NCI-H345 treated with DMSO at 0.1 percent for 48 hours (cell line): Measurements from ENCODE around the gene PHLDA3.
"Not testable (repeated sequence)": the region's sequence is repeated elsewhere in the genome, so short reads cannot be mapped to it uniquely, and the experiment has no call there.

Experiments used
- DNase-seq: peaks from one replicate; lab custom pipeline; 2025; ENCODE audit not compliant: unreplicated experiment; lab: John Stamatoyannopoulos, UW

PHLDA3 gene

DNA sequence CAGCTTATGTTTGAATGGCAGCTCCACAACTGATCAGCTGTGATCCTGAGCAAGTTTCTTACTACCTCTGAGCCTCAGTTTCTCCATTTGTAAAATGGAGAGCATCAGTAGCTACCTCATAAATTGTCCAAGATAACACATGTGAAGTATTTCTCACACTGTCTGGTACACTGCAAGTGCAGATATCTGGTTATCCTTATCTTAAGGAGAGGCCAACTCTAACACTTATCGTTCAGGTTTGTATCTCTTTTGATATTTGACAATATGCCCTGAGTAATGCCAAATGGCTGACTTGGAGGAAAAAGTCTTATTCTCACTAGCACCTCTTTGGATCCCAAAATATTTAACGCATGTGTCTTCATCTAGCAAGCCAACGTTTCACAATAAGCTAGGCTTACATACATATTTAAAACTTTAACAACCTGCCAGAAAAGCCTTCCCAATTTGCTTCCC is 35.2 kb upstream of the PHLDA3 start:
- no peak for DNase-seq

DNA sequence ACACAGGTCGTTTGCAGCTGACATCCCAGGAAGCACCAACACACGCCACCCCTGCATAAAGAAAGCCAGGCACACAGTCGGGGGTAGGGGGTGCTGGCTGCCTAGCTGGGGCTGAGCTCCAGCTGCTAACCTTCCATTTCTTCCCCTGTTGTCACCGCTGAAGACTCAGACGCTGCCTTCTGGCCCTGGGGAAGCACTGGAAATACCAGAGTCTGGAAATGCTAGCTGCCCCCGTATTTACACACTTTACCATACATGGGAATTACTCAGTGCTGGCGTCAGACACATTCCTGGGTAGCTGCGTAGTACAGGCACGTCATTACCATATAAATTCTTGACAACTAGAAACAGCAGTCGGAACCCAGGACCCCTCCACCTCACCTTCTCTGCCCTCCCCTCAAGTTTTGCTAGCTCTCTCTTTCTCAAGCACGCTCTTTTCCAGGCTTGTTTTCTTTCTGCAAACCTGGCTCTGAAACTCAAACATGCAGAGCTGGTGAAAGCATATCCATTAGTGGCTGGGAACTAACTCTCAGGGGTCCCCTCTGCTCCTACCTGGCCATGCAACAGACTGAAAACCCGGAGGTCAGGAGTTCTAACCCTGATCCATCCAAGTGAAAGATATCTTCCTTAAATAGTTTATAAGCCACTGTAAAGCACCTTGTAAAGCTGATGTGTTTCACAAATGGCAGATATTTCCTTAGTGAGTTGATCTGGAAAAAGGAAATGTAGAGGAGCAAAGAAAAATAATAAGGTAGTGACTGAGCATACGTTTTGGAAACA is 34.6 kb upstream of the PHLDA3 start:
- no peak for DNase-seq

DNA sequence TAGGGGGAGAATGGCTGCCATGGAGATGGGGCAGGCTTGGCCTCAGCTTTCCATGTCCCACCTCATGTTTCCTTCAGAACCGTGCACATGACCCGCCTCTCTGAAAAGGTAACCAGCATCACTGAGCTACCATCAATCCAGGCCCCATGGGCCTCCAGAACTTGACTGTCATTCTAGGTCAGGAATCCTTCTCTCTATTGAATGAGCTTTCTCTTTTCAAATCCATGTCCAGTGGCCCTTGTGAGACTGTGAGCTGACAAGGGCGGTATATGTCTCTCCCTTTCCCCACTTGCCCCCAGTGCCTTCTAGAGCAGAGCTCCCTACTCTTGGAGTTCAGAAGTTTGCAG is 33.5 kb upstream of the PHLDA3 start:
- DNase-seq: no peak

DNA sequence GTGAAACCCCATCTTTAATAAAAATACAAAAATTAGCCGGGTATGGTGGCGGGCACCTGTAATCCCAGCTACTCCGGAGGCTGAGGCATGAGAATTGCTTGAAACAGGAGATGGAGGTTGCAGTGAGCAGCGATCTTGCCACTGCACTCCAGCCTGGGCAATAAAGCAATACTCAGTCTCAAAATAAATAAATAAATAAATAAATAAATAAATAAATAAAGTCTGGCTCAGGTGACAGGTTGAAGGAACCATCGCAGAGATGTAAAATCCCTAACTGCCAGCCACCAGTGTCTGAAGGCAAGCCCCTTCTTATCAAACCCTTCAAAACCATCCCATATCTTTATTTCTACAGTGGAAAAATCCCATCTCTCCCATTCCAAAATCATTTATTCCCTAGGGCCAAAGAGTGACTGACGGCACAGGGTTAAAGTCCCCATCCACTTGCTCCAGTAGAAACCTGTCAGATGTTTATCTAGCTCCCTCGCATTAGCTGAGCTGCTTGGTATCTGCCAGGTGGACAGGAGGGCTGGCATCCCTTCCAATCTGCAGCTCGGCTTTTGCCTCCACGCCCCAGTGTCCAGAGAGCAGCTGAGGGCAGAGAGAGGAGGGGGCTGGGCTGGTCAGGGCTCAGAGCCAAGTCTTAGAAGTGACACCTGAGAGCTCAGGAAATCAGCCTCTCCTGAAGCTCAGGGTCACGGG is 33.0 kb upstream of the PHLDA3 start:
- no peak for DNase-seq

DNA sequence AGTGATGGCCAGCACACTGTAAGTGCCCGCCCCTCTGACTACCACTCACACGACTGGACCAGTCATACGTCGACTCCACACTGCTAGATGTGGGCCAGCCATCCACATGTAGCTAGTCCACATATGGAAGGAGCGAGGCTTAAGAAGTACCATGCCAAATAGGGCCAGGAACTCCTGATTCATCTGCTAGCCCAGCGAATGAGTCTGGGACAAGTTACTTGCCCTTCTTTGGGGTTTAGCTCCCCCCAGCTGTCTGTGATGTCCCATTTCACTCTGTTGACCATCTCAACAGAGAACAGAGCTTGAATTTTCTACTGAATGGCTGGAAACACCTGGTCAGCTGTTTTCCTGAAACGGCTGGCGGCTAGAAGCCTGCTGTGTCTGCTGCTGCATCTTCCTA is 32.2 kb upstream of the PHLDA3 start:
- no peak for DNase-seq

DNA sequence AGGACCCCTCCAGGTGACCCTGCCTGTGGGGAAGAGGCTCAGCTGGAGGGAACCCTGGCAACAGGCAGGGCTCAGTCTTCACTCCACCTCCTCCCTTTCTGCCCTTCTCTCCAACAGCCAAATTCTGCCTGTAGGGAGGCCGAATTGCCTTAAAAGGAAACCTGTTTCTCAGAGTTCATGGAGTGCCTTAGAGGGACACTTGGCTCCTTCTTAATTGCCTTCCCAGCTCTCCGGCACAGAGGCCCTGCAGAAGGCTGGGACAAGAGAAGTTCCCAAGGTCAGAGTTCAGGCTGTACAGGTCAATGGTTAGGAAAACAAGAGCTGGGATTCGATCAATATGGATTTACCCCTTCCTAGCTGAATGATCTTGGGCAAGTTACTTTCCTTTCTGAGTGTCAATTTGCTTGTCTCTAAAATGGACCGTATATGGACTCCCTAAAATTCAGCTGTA is 31.7 kb upstream of the PHLDA3 start:
- no peak for DNase-seq

DNA sequence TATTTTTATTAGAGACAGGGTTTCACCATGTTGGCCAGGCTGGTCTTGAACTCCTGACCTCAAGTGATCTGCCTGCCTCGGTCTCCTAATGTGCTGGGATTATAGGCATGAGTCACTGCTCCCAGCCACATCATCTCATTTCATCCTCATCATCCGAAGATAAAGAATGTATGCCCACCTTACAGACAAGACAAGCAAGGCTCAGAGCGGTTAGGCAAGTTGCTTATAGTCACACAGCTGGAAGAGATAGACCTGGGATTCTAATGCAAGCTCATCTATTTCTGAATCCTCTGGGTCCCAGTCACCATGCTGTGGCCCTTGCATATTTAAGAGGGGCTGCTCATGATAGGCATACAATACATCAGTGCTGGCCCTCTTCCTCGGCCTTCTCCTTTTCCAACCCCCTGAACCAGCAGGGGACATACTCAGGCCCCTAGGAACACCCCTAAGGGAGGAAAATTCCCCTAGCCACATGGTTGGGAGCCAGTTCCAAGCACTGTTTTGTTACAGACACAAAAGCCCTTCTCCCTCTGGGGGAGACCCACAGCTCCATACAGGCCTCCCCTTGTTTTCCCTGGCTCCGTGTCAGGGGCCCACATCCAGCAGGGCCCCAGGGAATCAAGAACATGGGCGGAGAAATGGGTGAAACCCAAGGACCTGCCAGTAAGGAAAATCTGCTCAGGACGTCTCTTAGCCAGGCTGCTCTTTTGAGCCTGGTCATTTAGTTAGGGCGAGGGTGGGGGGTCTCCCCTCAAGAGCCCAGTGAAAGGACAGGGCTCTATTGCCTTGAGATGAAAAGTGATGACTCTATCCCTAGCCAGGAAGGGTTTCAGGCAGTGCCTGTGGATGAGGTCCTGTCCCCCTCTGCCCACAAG is 31.0 kb upstream of the PHLDA3 start:
- no peak for DNase-seq

DNA sequence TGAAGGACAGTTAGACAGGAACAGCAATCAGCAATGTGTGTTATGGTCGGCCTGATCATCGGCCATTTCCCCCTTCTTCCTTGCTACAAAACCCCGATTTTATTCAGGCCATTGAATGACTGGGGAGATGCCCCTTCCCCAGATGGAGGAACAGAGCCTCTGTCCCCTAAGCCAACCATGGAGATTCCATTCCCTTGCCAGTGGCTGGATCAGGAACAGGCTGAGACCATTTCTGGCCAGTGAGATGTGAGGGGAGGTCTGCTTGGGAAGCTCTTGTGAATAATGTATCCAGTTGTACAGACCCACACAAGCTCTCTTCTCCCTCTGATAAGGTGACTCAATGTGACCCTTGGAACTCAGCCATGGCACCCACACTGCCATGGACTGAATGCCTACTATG is 30.2 kb upstream of the PHLDA3 start:
- no peak for DNase-seq

DNA sequence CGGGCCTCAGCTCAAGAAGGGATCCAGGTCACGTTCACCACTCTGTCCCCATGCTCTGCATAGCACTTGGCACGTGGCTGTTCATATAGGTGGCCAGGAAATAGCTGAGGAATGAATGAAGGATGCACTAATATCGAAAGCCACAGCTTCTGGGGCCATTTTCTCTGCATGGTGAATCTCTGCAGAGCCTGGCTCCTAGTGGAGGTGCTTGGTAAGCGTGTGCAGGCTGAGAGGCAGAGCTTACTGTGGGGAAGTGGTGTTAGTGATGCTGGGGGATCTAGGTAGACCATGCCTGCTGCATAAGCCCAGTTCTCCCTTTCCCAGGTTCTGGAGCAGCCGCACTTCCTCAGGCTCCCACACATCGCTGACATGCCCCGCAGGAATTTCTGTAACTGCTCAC is 29.6 kb upstream of the PHLDA3 start:
- no peak for DNase-seq

DNA sequence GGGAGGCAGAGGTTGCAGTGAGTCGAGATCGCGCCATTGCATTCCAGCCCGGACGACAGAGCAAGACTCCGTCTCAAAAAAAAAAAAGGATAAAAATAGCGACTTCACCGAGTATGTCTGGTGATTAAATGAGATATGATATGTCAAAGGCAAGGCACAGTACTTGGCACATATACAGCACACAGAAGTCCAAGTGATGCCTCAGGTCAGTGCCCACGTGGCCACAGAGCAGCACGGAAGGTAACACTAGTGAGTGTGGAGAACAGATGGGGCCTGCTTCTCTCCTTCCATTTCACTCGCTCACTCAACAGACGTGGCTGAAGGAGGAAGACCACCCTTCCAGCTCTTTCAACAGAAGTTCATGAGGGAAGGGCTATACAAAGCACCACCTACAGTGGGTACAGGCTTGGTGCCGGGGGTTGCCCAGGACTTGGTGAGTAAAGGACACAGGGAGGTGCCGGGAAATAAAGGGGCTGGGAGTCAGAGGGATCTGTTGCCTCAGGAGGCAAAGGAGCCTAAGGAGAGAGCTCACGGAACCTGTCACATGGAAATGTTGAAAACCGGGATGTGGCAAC is 29.0 kb upstream of the PHLDA3 start:
- no peak for DNase-seq

DNA sequence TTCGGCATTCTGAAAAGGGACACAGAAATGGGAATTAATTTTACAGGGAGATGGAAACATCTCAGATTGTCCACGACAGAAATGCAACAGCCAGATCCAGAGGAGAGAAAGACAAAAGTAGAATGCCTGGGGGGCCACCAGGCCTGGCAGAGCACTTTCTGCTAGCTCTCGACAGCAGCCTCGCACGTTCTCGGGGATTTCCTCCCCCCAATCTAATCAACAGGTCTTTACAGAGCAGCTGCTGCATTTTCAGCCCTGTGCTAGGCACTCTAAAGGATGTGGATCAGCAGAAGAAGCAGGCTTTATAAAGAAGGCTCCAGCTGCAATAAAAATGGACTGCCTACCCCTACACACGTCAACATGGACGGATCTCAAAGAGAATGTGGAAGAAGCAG is 27.3 kb upstream of the PHLDA3 start:
- DNase-seq: no peak

DNA sequence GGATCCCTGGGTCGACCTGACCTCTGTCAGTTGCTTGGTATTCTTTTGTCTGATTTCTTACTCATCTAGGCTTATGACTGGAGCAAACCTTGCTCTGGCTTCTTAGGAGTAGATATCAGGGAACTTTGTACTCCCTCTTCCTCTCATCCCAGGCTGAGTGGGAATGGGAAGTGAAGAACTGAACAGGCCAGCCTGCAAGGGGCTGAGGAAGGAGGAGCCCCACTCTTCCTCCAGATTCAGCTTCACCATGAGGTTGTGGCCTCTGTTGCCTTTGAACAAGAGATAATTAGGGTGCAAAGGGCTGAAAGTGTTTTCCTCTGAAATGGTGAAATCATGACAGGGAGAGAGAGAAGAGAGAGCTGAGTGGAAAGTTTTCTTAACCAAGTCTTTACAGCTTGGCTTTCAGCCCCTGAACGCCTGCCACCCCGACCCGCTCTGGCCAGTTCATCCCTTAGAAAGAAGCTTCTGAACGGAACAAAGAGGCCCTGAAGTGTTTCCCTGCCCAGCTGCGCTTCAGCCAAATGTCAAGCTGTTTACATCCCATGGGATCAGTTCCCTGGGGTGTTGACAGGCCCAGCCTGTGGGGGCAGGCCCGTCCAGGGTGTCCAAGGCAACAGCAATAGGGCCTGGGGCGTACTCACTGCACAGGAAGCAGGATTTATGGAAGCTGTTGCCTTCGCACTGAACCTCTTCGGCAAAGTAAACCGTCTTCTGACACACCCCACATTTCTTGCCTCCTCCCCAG is 26.7 kb upstream of the PHLDA3 start:
- peak; percentile 40 for DNase-seq

DNA sequence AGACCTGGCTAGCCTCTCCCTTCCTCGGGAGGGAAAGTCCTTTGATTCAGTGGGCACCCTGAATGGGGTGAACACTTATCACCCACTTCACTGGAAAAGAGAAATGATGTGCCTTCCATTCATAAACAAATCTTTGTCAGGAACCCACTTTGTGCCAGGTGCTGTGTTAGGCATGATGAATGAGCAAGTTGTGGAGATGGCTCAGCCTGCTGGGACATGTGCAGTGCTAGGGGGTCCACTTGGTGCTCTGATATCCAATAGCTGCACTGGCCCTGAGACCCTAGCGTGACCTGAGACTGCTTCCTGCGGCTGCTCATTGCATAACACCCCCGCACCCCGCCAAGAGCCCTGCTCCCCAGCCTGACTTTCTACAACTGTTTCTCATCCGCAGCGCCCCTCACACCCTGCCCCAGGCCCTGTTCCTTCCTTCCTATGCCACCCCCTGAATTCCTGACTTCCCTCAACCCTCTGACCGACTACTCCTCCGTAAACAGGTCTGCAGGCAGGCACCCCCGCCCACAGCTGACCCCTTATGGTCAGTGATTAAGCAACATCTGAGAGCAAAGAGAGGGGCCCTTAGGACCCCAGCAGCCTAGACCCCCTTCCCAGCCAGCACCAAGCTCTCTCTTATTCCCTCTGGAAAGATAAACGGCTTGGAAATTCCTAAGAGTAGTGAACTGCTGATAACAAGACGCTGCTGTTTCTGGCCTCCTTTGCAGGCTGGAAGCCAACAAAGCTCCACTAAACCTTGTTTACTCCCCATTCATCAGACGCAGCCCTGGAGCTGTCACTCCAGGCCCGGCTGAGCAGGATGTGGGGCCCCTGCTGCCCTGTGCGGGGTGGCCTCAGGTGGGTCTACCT is 25.0 kb upstream of the PHLDA3 start:
- DNase-seq: no peak

DNA sequence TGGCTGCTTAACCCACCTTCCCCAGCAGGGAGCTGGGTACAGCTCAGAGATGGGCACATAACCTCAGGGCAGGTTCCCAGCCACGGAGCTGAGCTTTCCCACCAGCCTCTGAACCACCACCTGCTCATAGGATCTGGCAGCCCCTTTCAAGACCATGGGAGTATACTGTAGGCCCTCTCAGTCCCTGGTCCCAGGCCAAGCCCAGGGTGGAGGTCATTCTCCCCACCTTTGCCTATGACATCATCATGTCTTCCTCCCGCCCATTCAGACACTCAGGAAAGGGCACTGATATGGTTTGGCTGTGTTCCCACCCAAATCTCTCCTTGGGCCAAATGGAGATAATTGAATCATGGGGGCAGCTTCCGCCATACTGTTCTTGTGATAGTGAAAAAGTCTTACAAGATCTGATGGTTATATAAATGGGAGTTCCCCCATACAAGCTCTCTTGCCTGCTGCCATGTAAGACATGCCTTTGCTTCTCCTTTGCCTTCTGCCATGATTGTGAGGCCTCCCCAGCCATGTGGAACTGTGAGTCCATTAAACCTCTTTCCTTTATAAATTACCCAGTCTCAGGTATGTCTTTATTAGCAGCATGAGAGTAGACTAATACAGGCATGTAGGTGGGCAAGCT is 24.2 kb upstream of the PHLDA3 start:
- not testable (repeated sequence) for DNase-seq

DNA sequence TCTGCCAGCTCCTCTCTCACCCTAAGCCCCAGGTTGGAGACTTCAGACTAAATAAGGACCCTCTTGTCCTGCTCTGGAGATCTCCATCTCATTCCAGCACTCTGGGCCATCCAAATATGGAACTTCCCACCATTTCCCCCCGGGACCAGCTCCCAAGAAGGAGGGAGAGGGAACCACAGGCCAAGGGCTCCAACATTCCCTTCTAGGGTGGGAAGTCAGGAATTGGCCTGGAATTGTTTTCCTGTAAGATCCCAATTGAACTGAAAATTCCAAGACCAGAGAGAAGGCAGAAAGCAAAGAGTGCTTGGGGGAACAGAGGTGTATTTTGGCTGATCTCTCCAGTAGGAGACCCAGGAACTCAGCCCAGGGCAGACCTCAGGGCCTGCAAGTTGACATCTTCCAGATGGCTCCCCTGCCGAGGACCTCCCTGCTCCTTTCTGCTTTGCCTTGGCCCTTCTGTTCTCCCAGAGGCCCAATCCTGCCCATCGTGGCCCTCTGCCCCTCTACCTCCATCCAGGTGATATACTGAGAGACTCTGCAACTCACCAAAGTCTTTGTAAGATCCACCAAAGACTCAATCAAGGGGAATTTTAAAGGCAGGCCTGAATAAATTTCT is 23.0 kb upstream of the PHLDA3 start:
- DNase-seq: no peak

DNA sequence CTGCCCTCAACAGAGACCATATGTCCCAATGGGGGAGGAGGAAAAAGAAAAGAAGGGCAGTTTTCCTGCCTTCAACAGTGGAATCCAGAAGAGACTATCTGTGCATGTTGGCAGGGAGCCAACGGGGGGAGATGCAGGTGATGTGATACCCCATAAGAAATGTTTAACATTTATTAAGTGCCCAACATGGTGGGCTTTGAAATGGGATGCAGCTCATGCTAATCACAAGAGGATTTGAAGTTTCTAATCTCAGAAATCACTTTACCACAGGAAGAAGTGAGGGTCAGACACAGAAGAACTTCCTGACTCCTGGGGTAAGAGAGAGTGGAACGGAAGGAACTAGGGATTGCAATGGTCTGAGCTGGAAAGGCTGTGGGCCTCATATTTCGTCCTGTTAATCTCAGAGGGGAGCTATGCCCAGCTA is 21.7 kb upstream of the PHLDA3 start:
- DNase-seq: no peak

DNA sequence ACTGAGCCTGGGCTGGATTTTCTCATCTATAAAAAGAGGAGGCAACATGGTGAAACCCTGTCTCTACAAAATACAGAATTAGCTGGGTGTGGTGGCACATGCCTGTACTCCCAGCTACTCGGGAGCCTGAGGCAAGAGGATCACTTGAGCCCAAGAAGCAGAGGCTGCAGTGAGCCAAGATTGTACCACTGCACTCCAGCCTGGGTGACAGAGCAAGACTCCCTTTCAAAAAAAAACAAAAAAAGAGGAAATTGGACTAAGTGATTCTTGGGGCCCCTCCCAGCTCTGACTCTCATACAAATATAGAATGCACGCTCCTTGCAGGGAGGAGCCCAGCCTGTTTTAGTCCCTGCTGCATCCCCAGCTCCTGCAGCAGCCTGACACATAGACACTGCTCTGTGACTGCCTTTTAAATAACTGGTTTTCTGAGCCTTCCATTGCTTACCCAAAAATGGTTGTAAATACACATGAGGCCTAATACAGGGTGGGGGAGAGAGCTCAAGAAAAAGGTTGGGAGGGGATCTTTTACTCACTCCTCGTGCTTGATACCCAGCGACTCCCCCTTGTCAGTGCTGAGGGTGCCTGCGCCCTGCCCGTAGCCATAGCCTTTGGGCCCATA is 20.8 kb upstream of the PHLDA3 start:
- no peak for DNase-seq

DNA sequence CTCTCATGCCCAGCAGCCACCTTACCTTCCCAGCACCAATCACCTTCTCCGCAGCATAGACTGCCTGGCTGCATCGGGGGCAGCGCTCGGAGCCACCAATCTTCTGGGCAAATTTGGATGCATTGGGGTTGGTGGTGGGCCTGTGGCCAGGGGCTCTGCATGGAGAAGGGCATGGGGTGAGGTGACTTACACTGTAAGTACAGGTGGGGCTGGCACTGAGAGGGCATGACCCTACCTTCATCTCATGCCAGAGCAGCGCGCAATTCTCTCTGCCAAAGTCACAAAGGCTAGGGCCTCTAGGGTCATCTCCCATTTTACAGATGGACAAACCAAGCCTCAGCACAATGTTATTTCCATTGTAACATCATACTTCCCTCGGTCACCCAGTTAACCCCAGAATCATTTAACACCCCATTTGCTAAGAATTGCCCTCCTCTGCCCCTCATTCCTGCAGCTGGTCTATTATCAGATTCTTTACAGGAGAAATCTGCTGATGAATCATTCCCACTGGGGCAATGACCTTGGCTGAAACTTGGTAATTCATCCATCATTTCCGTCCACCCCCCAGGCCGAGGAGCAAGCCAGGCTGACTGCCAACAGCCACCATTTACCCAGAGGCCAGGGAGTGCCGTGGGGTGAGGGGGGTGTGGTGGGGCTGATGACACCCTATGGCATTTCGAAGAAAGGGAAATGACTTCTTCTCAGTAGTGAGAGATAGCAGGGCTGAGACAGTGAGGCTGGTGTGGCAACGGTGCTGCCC is 20.0 kb upstream of the PHLDA3 start:
- DNase-seq: no peak
